Neural cell (in vitro differentiated cells): Measurements from ENCODE around the gene BICRA. TPM values are rescaled to one million over a fixed set of nuclear protein-coding genes. Genes with fewer than 3 reads are reported as not detected.

Experiments
- H2AFZ ChIP-seq: fragments of 200-600, 300-800 bp; sonication (generic), shearing (Covaris generic); 2 replicates; pipeline ENCODE4 v1.6.0; 2014; ENCODE audit warnings: low read depth, mild to moderate bottlenecking, antibody characterized with exemption, low read length, moderate library complexity
- H3F3A ChIP-seq: fragments of 200-600 bp; shearing (Covaris generic); 2 replicates; pipeline ENCODE4 v1.6.1; 2016; ENCODE audit warnings: mild to moderate bottlenecking, moderate library complexity, mixed read lengths, antibody characterized with exemption, low read length; ENCODE audit not compliant: insufficient read depth, poor library complexity, severe bottlenecking
- H3K27ac ChIP-seq: fragments of 200-600, 300-800 bp; sonication (generic), shearing (Covaris generic); 2 replicates; pipeline ENCODE4 v1.5.1; 2014; ENCODE audit warnings: mild to moderate bottlenecking, low read length, moderate library complexity
- H3K27me3 ChIP-seq: fragments of 300-800, 200-600 bp; sonication (generic), shearing (Covaris generic); 2 replicates; pipeline ENCODE4 v1.6.0; 2014; ENCODE audit warnings: mild to moderate bottlenecking, low read depth, low read length, moderate library complexity; ENCODE audit not compliant: insufficient read depth
- H3K36me3 ChIP-seq: fragments of 300-800, 200-600 bp; sonication (generic), shearing (Covaris generic); 2 replicates; pipeline ENCODE4 v1.5.1; 2014; ENCODE audit warnings: mild to moderate bottlenecking, antibody characterized with exemption, low read length, moderate library complexity; ENCODE audit not compliant: insufficient read depth
- H3K4me2 ChIP-seq: fragments of 300-800, 200-600 bp; sonication (generic), shearing (Covaris generic); 2 replicates; pipeline ENCODE4 v1.6.0; 2014; ENCODE audit warnings: mild to moderate bottlenecking, low read length
- H3K4me3 ChIP-seq: fragments of 300-800, 200-600 bp; sonication (generic), shearing (Covaris generic); 2 replicates; pipeline ENCODE4 v1.5.1; 2014; ENCODE audit warnings: mild to moderate bottlenecking, low read length, moderate library complexity
- H3K79me2 ChIP-seq: fragments of 200-600 bp; shearing (Covaris generic); replicated peaks from 2 replicates; pipeline ENCODE4 v1.6.0; 2014; ENCODE audit warnings: mild to moderate bottlenecking, low read length, moderate library complexity; ENCODE audit not compliant: insufficient read depth
- H3K9ac ChIP-seq: fragments of 300-800, 200-600 bp; sonication (generic), shearing (Covaris generic); 2 replicates; pipeline ENCODE4 v1.6.1; 2016; ENCODE audit warnings: mild to moderate bottlenecking, low read length, mixed read lengths
- H3K9me2 ChIP-seq: fragments of 200-600 bp; shearing (Covaris generic); 2 replicates; pipeline ENCODE4 v1.6.1; 2016; ENCODE audit warnings: mild to moderate bottlenecking, low read length, mixed read lengths; ENCODE audit not compliant: insufficient read depth
- H3K9me3 ChIP-seq: fragments of 200-600, 300-800 bp; sonication (generic), shearing (Covaris generic); 2 replicates; pipeline ENCODE4 v1.6.1; 2016; ENCODE audit warnings: mild to moderate bottlenecking, mixed run types, low read length, moderate library complexity, mixed read lengths
- H4K20me1 ChIP-seq: fragments of 200-600 bp; shearing (Covaris generic); 2 replicates; pipeline ENCODE4 v1.6.1; 2016; ENCODE audit warnings: mild to moderate bottlenecking, mixed run types; ENCODE audit not compliant: insufficient read depth
- EP300 ChIP-seq: fragments of 450-650 bp; conservative IDR thresholded peaks from 2 replicates; pipeline ENCODE4 v1.6.1; 2014; ENCODE audit warnings: antibody characterized with exemption, mild to moderate bottlenecking, moderate library complexity; ENCODE audit not compliant: poor library complexity, severe bottlenecking
- EZH2 ChIP-seq: fragments of 200-600, 300-800 bp; shearing (Covaris generic), sonication (generic); IDR thresholded peaks from 2 replicates; pipeline ENCODE4 v1.6.1; 2014; ENCODE audit warnings: antibody characterized with exemption, low read length, borderline replicate concordance, mild to moderate bottlenecking; ENCODE audit not compliant: insufficient read depth, poor library complexity, severe bottlenecking
- MXI1 ChIP-seq: fragments of 450-650 bp; conservative IDR thresholded peaks from 2 replicates; pipeline ENCODE4 v1.6.1; 2014; ENCODE audit warnings: antibody characterized with exemption, mild to moderate bottlenecking; ENCODE audit not compliant: poor library complexity, severe bottlenecking
- POLR2AphosphoS5 ChIP-seq: IDR thresholded peaks from 2 replicates; pipeline ENCODE4 v1.6.1; 2012
- RAD21 ChIP-seq: fragments of 450-650 bp; conservative IDR thresholded peaks from 2 replicates; pipeline ENCODE4 v1.6.1; 2014; ENCODE audit warnings: antibody characterized with exemption, mild to moderate bottlenecking, moderate library complexity
- REST ChIP-seq: IDR thresholded peaks from 2 replicates; pipeline ENCODE4 v1.6.1; 2012; ENCODE audit warnings: borderline replicate concordance
- SMC3 ChIP-seq: fragments of 450-650 bp; conservative IDR thresholded peaks from 2 replicates; pipeline ENCODE4 v1.6.1; 2014; ENCODE audit warnings: antibody characterized with exemption, mild to moderate bottlenecking, moderate library complexity; ENCODE audit not compliant: poor library complexity
- TAF1 ChIP-seq: IDR thresholded peaks from 2 replicates; pipeline ENCODE4 v1.6.1; 2012; ENCODE audit warnings: low read depth
- polyA plus RNA-seq: library from polyadenylated mRNA; depleted of rRNA; stranded (reverse); fragments of >200 nt; gene quantifications from 2 replicates; pipeline ENCODE4 v1.2.3, GENCODE V29; 2014
- TF ChIP-seq, protein P1 (sequence below): fragments of 450-650 bp; IDR thresholded peaks from 2 replicates; pipeline ENCODE4 v1.5.1; 2014; ENCODE audit warnings: antibody characterized with exemption, mild to moderate bottlenecking, moderate library complexity; ENCODE audit not compliant: poor library complexity, severe bottlenecking

The BICRA gene
- polyA plus RNA-seq, 1 donor from 2014 or later = 0.11 TPM

DNA sequence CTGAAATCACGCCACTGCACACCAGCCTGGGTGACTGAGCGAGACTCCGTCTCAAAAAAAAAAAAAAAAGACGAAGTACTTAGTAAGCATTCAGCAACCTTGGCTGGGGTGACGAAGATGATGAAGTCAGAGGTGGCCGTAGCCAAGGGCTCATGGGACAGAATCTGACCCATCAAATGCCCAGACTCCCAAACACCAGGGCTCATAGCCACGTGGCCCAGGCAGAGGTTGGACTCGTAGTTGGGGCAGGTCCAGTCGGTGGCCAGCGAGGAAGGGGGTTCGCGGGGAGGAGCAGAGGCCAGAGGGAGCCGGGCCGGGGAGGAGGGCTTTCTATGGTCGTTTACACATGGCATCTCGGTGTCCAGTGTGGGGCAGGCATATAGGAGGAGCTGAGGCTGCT, 52.2 kb downstream of the BICRA start:
- H4K20me1 ChIP-seq = no peaks in the 10 kb centered on the region
- no peak for TF ChIP-seq SMC3
- no peak for TF ChIP-seq POLR2AphosphoS5
- no peak for TF ChIP-seq RAD21
- TF ChIP-seq REST = no peak
- TF ChIP-seq, protein P1, sequence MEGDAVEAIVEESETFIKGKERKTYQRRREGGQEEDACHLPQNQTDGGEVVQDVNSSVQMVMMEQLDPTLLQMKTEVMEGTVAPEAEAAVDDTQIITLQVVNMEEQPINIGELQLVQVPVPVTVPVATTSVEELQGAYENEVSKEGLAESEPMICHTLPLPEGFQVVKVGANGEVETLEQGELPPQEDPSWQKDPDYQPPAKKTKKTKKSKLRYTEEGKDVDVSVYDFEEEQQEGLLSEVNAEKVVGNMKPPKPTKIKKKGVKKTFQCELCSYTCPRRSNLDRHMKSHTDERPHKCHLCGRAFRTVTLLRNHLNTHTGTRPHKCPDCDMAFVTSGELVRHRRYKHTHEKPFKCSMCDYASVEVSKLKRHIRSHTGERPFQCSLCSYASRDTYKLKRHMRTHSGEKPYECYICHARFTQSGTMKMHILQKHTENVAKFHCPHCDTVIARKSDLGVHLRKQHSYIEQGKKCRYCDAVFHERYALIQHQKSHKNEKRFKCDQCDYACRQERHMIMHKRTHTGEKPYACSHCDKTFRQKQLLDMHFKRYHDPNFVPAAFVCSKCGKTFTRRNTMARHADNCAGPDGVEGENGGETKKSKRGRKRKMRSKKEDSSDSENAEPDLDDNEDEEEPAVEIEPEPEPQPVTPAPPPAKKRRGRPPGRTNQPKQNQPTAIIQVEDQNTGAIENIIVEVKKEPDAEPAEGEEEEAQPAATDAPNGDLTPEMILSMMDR = no peak
- no peak for TF ChIP-seq MXI1
- no peak for TF ChIP-seq EP300
- no peak for TF ChIP-seq TAF1
- TF ChIP-seq EZH2 = no peak

GRCh38 chr19:47661611-47662010, 52.7 kb downstream of the BICRA start:
- Histone ChIP-seq H2AFZ (no peak overlapping the region), H3K27ac (no peak overlapping the region), H3K9me3 (no peaks in the 10 kb centered on the region), H3K9me2 (no peaks in the 10 kb centered on the region), H3K4me2 (no peak overlapping the region), H3F3A (no peaks in the 10 kb centered on the region), H3K36me3 (no peaks in the 10 kb centered on the region), H3K4me3 (no peak overlapping the region), H4K20me1 (no peaks in the 10 kb centered on the region), H3K9ac (no peak overlapping the region), H3K79me2 (peaks cover 33% of the 10 kb centered on the region), H3K27me3 (no peaks in the 10 kb centered on the region)
- TF ChIP-seq POLR2AphosphoS5 = no peak
- TF ChIP-seq SMC3 = no peak
- no peak for TF ChIP-seq REST
- TF ChIP-seq, protein P1 = no peak

More for the DNA sequence above, 52.2 kb downstream of the BICRA start:
- Histone ChIP-seq H3K9ac (no peak overlapping the region), H3K36me3 (no peaks in the 10 kb centered on the region), H3K4me2 (no peak overlapping the region), H3K4me3 (no peak overlapping the region), H3K27me3 (no peaks in the 10 kb centered on the region), H3K79me2 (peaks cover 33% of the 10 kb centered on the region), H3K27ac (no peak overlapping the region), H3F3A (no peaks in the 10 kb centered on the region), H3K9me2 (no peaks in the 10 kb centered on the region), H2AFZ (no peak overlapping the region), H3K9me3 (no peaks in the 10 kb centered on the region)
